ENCODE data around the gene OLFML1.

GRCh38 chr11:7543302-7543701 is 58.0 kb downstream of the OLFML1 start:
- no peak for TF ChIP-seq POLR2AphosphoS5 (IDR thresholded peaks at IDR 0.05; ENCODE audit: insufficient read depth, low read depth, low read length)
- no peak for TF ChIP-seq MYC (IDR thresholded peaks at IDR 0.05; ENCODE audit: low read depth, low read length)
- TF ChIP-seq POLR2A (IDR thresholded peaks at IDR 0.05; ENCODE audit: low read depth, low read length) = no peak
- TF ChIP-seq CTCF (IDR thresholded peaks at IDR 0.05; ENCODE audit: extremely low read depth in 1 of 2, insufficient read depth in 1 of 2, low read depth in 1 of 2, low read length in 2 of 2) = no peak
- no peak for TF ChIP-seq GATA2 (IDR thresholded peaks at IDR 0.05; ENCODE audit: insufficient read depth, insufficient read length, low read depth, low read length)
